Mucosa of descending colon (tissue), 3 donors: ENCODE results near the gene PRAMEF6. TPM values are rescaled to one million over a fixed set of nuclear protein-coding genes. Genes with fewer than 3 reads are reported as not detected.
"Not testable (repeated sequence)": the region's sequence is repeated elsewhere in the genome, so short reads cannot be mapped to it uniquely, and the experiment has no call there.

Source experiments
- ATAC-seq: fragments of 200-7000 bp; cut with Tn5 transposase; one replicate; pipeline ENCODE4 v1.9.1; 2020; ENCODE audit warnings: mild to moderate bottlenecking, moderate library complexity
- DNase-seq, 3 donors: peaks; one replicate each; pipeline ENCODE4 v3.0.0-alpha.2; 2020
- H3K36me3 ChIP-seq: fragments of 200-600 bp; one replicate; pipeline ENCODE4 v1.8.0; 2021; ENCODE audit warnings: low read depth, mild to moderate bottlenecking
- H3K4me1 ChIP-seq: fragments of 200-600 bp; one replicate; pipeline ENCODE4 v1.8.0; 2021; ENCODE audit warnings: low read depth, mild to moderate bottlenecking
- H3K4me3 ChIP-seq: fragments of 200-600 bp; one replicate; pipeline ENCODE4 v1.8.0; 2021; ENCODE audit warnings: mild to moderate bottlenecking
- H3K9me3 ChIP-seq: fragments of 200-600 bp; one replicate; pipeline ENCODE4 v1.8.0; 2021; ENCODE audit warnings: mild to moderate bottlenecking
- intact Hi-C, 2 donors: fragments of 100-400 bp; cut with DNase I in 1 of 2; cut with micrococcal nuclease in 1 of 2; formaldehyde crosslinking; loops; one replicate each; pipeline versions ENCODE4 v1.11.0 to v1.11.1; 2022; cut with DNase I, micrococcal nuclease
- long read RNA-seq, 2 donors: library from polyadenylated mRNA; unstranded; transcript quantifications; one replicate each; pipeline ENCODE4 v2.0.0, GENCODE V29; 2019 to 2021
- total RNA-seq, 3 donors: library from RNA; stranded (reverse); fragmentation: NEBNext Ultra II Directional in 2 of 3; extraction: Animal tissue kit (Norgen Biotek cat#: 25700) in 2 of 3; gene quantifications; one replicate each; pipeline versions ENCODE4 v1.2.1 to v1.2.4, GENCODE V29; 2021 to 2023
- donor health status: DM: no; HTN: no; CAD: no; lungs with moderate emphysema.
- donor health status: DM: no; HTN: no; CAD: no.
- donor health status: DM: no; HTN: yes; CAD: no.

The PRAMEF6 gene
- total RNA-seq: not detected
- long read RNA-seq, donor 1: 0 reads
- long read RNA-seq, donor 2: 0 reads

GRCh38 chr1:12947480-12947879, at the start of gene PRAMEF6:
Gene PRAMEF6, minus strand, starts transcription at chr1:12947580. Its CDS starts 5,062 bp downstream, at chr1:12942518.
- H3K4me3 ChIP-seq, H3K36me3 ChIP-seq, ATAC-seq, H3K4me1 ChIP-seq, intact Hi-C loops, H3K9me3 ChIP-seq, DNase-seq: not testable (repeated sequence)

GRCh38 chr1:12924368-12924767, 23.0 kb downstream of the PRAMEF6 start:
- DNase-seq, H3K9me3 ChIP-seq, H3K4me1 ChIP-seq, H3K4me3 ChIP-seq, intact Hi-C loops, ATAC-seq, H3K36me3 ChIP-seq: not testable (repeated sequence)

- H3K4me1 ChIP-seq, intact Hi-C loops, H3K9me3 ChIP-seq, H3K36me3 ChIP-seq, H3K4me3 ChIP-seq, DNase-seq, ATAC-seq: not testable (repeated sequence)
Measured at GRCh38 chr1:12921749-12922148, 25.6 kb downstream of the PRAMEF6 start.

- H3K36me3 ChIP-seq, H3K9me3 ChIP-seq, H3K4me3 ChIP-seq, DNase-seq, H3K4me1 ChIP-seq, intact Hi-C loops, ATAC-seq: not testable (repeated sequence)
Measured at GRCh38 chr1:12916310-12916709, 31.1 kb downstream of the PRAMEF6 start, which contains the start of gene PRAMEF7. Gene PRAMEF7, plus strand, starts transcription at chr1:12916610. Its CDS starts 1,083 bp downstream, at chr1:12917693.

- DNase-seq, intact Hi-C loops, H3K36me3 ChIP-seq, ATAC-seq, H3K4me3 ChIP-seq, H3K9me3 ChIP-seq, H3K4me1 ChIP-seq: not testable (repeated sequence)
Measured at GRCh38 chr1:12903793-12904572, 43.4 kb downstream of the PRAMEF6 start.

- H3K36me3 ChIP-seq, H3K4me3 ChIP-seq, H3K4me1 ChIP-seq, intact Hi-C loops, DNase-seq, ATAC-seq, H3K9me3 ChIP-seq: not testable (repeated sequence)
Measured at GRCh38 chr1:12899186-12899585, 48.2 kb downstream of the PRAMEF6 start.

GRCh38 chr1:12898170-12898569, 49.2 kb downstream of the PRAMEF6 start, which contains the start of gene PRAMEF10:
Gene PRAMEF10, minus strand, starts transcription at chr1:12898270. Its CDS starts 2,423 bp downstream, at chr1:12895847.
- intact Hi-C loops, H3K4me1 ChIP-seq, H3K9me3 ChIP-seq, H3K36me3 ChIP-seq, ATAC-seq, H3K4me3 ChIP-seq, DNase-seq: not testable (repeated sequence)

Other genes starting within 250 kb of the PRAMEF6 start
- gene AADACL3, start 231.5 kb downstream of the PRAMEF6 start, total RNA-seq: not detected
- not detected for gene CFAP107, start 201.4 kb downstream of the PRAMEF6 start, total RNA-seq
- gene PRAMEF12, start 173.8 kb downstream of the PRAMEF6 start, total RNA-seq: not detected
- not detected for gene PRAMEF1, start 156.2 kb downstream of the PRAMEF6 start, total RNA-seq
- not detected for gene PRAMEF11, start 116.2 kb downstream of the PRAMEF6 start, total RNA-seq
- not detected for gene HNRNPCL1, start 98.9 kb downstream of the PRAMEF6 start, total RNA-seq
- gene PRAMEF2, start 90.5 kb downstream of the PRAMEF6 start, total RNA-seq: not detected
- not detected for gene PRAMEF4, start 61.4 kb downstream of the PRAMEF6 start, total RNA-seq
- gene PRAMEF10, start 49.3 kb downstream of the PRAMEF6 start, total RNA-seq: not detected
- not detected for gene PRAMEF7, start 31.0 kb downstream of the PRAMEF6 start, total RNA-seq
- not detected for gene PRAMEF27, start 109.0 kb upstream of the PRAMEF6 start, total RNA-seq
- not detected for gene HNRNPCL3, start 113.2 kb upstream of the PRAMEF6 start, total RNA-seq
- not detected for gene PRAMEF25, start 123.2 kb upstream of the PRAMEF6 start, total RNA-seq
- gene HNRNPCL2, start 169.3 kb upstream of the PRAMEF6 start, total RNA-seq: not detected
- gene PRAMEF26, start 208.4 kb upstream of the PRAMEF6 start, total RNA-seq: not detected
- not detected for gene HNRNPCL4, start 218.1 kb upstream of the PRAMEF6 start, total RNA-seq
- not detected for gene PRAMEF9, start 224.3 kb upstream of the PRAMEF6 start, total RNA-seq